Ovary (tissue), 9 donors: ENCODE measurements around the gene SLC44A1. TPM values are rescaled to one million over a fixed set of nuclear protein-coding genes. Genes with fewer than 3 reads are reported as not detected.

Source experiments
- DNase-seq, 5 donors: peaks; one replicate each; pipeline ENCODE4 v3.0.0-alpha.2; 2019 to 2020
- H3K27ac ChIP-seq, 2 donors: fragments of 200-600 bp; one replicate each; pipeline versions ENCODE4 v1.5.1 to v1.8.0; 2019 to 2022
- H3K27me3 ChIP-seq: fragments of 200-600 bp; one replicate; pipeline ENCODE4 v1.8.0; 2022
- H3K36me3 ChIP-seq: fragments of 200-600 bp; sonication (generic); one replicate; pipeline ENCODE4 v1.5.1; 2019
- H3K4me1 ChIP-seq: one replicate; pipeline ENCODE4 v1.8.1; 2013; ENCODE audit warnings: mild to moderate bottlenecking, moderate library complexity; ENCODE audit not compliant: insufficient read depth
- H3K4me3 ChIP-seq: fragments of 200-600 bp; sonication (generic); one replicate; pipeline ENCODE4 v1.5.1; 2017
- H3K9me3 ChIP-seq, 2 donors: fragments of 200-600 bp in 1 of 2; sonication (generic) in 1 of 2; one replicate each; pipeline versions ENCODE4 v1.5.1 to v1.8.1; 2013 to 2019; ENCODE audit warnings: mild to moderate bottlenecking in 1 of 2, moderate library complexity in 1 of 2
- CTCF ChIP-seq, 3 donors: fragments of 450-650 bp in 2 of 3; fragments of 200-600 bp in 1 of 3; IDR thresholded peaks; one replicate each; pipeline versions ENCODE4 v1.5.1 to v1.8.0; 2016 to 2022; ENCODE audit warnings: antibody characterized with exemption in 3 of 3, mild to moderate bottlenecking in 1 of 3
- EP300 ChIP-seq: sonication (generic); formaldehyde crosslinking; IDR thresholded peaks from one replicate; pipeline ENCODE4 v1.6.1; 2017; ENCODE audit warnings: antibody characterized with exemption
- POLR2A ChIP-seq: fragments of 450-650 bp; IDR thresholded peaks from one replicate; pipeline ENCODE4 v1.6.1; 2017; ENCODE audit warnings: antibody characterized with exemption, mild to moderate bottlenecking, moderate library complexity
- WGBS, 3 donors: extraction: QIAGEN DNeasy Blood & Tissue Kit in 1 of 3; methylation state at CpG; one replicate each; pipeline versions ENCODE4 v1.1.5 to v1.1.7; 2013 to 2017; 5-methylcytosine and 5-hydroxymethylcytosine counted together
- intact Hi-C, 4 donors: fragments of 100-400 bp; cut with DNase I; formaldehyde crosslinking; loops; one replicate each; pipeline versions ENCODE4 v1.11.0 to v1.15.1; 2022 to 2023
- polyA plus RNA-seq, 2 donors: library from polyadenylated mRNA; stranded (reverse); fragments of 200-250 nt in 1 of 2; fragments of 350-450 nt in 1 of 2; fragmentation: Illumina TruSeq in 1 of 2; extraction: RNeasy Lipid Tissue Mini Kit (QIAGEN cat#74804) in 1 of 2; gene quantifications; one replicate each; pipeline ENCODE4 v1.2.3, GENCODE V29; 2013 to 2014
- total RNA-seq, 7 donors: library from RNA; depleted of rRNA in 2 of 7; stranded (reverse); fragments of >200 nt in 2 of 7; fragmentation: NEBNext Ultra II Directional in 3 of 7; extraction: Animal tissue kit (Norgen Biotek cat#: 25700) in 3 of 7; gene quantifications; one replicate each; pipeline versions ENCODE4 v1.1.0 to v1.2.4, GENCODE V29; 2016 to 2023
- donor health status: DM: no; HTN: no; CAD: no; lungs with moderate emphysema.
- donor health status: DM: no; HTN: no; CAD: no.
- donor health status: Bipolar disorder and iron deficiency.
- donor health status: DM: yes; HTN: yes; CAD: no.
- donor health status: DM: no; HTN: no; CAD: no.
- donor health status: DM: yes; HTN: yes; CAD: no.

SLC44A1 gene
- total and polyA plus RNA-seq, 9 donors: 8.8 to 34.7 (median 28.5) TPM

- Histone ChIP-seq H3K9me3 (no peaks in the 10 kb centered on the region), H3K4me1 (peaks cover 2% of the 10 kb centered on the region), H3K36me3 (no peaks in the 10 kb centered on the region), H3K27me3 (no peaks in the 10 kb centered on the region), H3K27ac (no peak overlapping the region), H3K4me3 (no peak overlapping the region)
- intact Hi-C loops: no loop called here
- TF ChIP-seq CTCF (IDR thresholded peaks at IDR 0.05) (no peak), POLR2A (no peak), EP300 (no peak)
- 9 to 36% (median 15%) methylated on average over 8 of the region's 8 CpGs for WGBS, 3 donors
- DNase-seq: no peak
These were observed 193.8 kb downstream of the SLC44A1 start for GRCh38 chr9:105438141-105438806.

GRCh38 chr9:105439428-105439827, 195.0 kb downstream of the SLC44A1 start:
- Histone ChIP-seq H3K27ac (no peak overlapping the region), H3K4me1 (peaks cover 2% of the 10 kb centered on the region), H3K9me3 (no peaks in the 10 kb centered on the region), H3K4me3 (no peak overlapping the region), H3K36me3 (no peaks in the 10 kb centered on the region), H3K27me3 (no peaks in the 10 kb centered on the region)
- no peak for DNase-seq
- TF ChIP-seq CTCF (IDR thresholded peaks at IDR 0.05) (no peak), EP300 (no peak), POLR2A (no peak)
- intact Hi-C loops: no loop called here

GRCh38 chr9:105441616-105442160, 197.2 kb downstream of the SLC44A1 start:
- H3K4me1 ChIP-seq: peaks cover 2% of the 10 kb centered on the region
- intact Hi-C loops: no loop called here
- TF ChIP-seq CTCF (IDR thresholded peaks at IDR 0.05) (no peak), POLR2A (no peak), EP300 (no peak)
- no peak for DNase-seq
- no peak overlapping the region for H3K27ac ChIP-seq
- H3K36me3 ChIP-seq: no peaks in the 10 kb centered on the region
- H3K9me3 ChIP-seq: no peaks in the 10 kb centered on the region
- 45 to 57% (median 50%) methylated on average over 2 of the region's 2 CpGs for WGBS, 3 donors
- H3K27me3 ChIP-seq: no peaks in the 10 kb centered on the region
- H3K4me3 ChIP-seq: no peak overlapping the region

GRCh38 chr9:105443121-105443520, 198.7 kb downstream of the SLC44A1 start:
- TF ChIP-seq CTCF (IDR thresholded peaks at IDR 0.05) (no peak), POLR2A (no peak), EP300 (no peak)
- no peaks in the 10 kb centered on the region for H3K36me3 ChIP-seq
- intact Hi-C loops: no loop called here
- H3K4me3 ChIP-seq: no peak overlapping the region
- H3K27me3 ChIP-seq: no peaks in the 10 kb centered on the region
- no peak for DNase-seq
- H3K27ac ChIP-seq: no peak overlapping the region
- WGBS, 3 donors: 86 to 89% (median 88%) methylated on average over 8 of the region's 8 CpGs
- H3K4me1 ChIP-seq: peaks cover 1% of the 10 kb centered on the region
- H3K9me3 ChIP-seq: no peaks in the 10 kb centered on the region
